H1 (cell line): ENCODE results near the gene PRR5L. TPM values are rescaled to one million over a fixed set of nuclear protein-coding genes. Genes with fewer than 3 reads are reported as not detected.

ENCODE experiments used
- RXRA ChIP-seq: IDR thresholded peaks from 2 replicates; pipeline ENCODE4 v1.6.1; 2011; ENCODE audit warnings: low read depth, mild to moderate bottlenecking, low read length, moderate library complexity; ENCODE audit not compliant: insufficient read depth
- polyA plus RNA-seq, 7 experiments: library from polyadenylated mRNA; depleted of rRNA in 3 of 7; stranded (reverse) in 5 of 7; unstranded in 2 of 7; fragments of >200 nt in 5 of 7; fragments of 200-250 nt in 2 of 7; gene quantifications; 1 replicate in 5 of 7; 2 replicates in 1 of 7; 4 replicates in 1 of 7; pipeline versions ENCODE4 v1.2.1 to v1.2.3, GENCODE V29; 2011 to 2013; ENCODE audit warnings: missing spikeins in 2 of 7, mixed read lengths in 2 of 7
- total RNA-seq: library from RNA; stranded (reverse); fragmentation: NEBNext Ultra II Directional; extraction: Animal tissue kit (Norgen Biotek cat#: 25700); gene quantifications from 2 replicates; pipeline ENCODE4 v1.2.1, GENCODE V29; 2021

PRR5L gene
- total and polyA plus RNA-seq, 2 of the 8 experiments (the other 6 are each of a cell fraction or from before 2014, with no cell fraction given) = 6.6 to 10.1 TPM

DNA sequence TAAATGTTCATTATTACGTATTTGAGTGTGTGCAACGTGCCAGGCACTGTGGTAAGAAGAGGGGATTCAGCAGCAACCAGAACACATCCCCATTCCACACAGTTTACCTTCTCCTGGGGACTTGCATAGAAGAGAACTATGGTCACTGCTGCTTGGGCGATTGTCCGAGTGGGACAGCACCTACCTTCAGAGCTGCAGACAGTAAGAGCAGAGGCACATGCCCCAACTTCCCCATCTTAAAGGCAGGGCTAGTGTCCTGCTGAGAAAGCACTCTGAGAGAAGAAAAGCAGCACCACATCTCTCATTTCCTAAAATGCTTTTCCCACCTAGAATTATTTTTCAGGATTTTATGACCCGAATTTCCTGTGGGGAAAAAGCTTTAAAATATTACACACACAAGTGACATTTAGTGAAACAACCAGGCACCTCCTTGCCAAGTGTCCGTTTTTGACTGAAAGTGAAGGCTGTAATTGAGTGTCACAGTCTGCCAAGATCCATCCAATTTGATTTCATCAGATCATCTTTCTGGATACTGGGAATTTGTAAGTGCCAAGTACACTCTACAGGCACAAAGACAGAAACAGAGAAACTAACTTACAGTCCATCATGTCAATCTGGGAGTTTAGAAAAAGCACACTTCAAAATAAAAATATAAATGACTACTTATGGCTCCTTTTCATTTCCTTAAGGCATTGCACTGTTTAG, 189.4 kb downstream of the PRR5L start (continued):
- no peak for TF ChIP-seq RXRA
